GM12878 (cell line): ENCODE results near the gene PDPK1. TPM values are rescaled to one million over a fixed set of nuclear protein-coding genes. Genes with fewer than 3 reads are reported as not detected.

ENCODE experiments used
- ATAC-seq: fragments of 200-7000 bp; cut with Tn5 transposase; 3 replicates; pipeline ENCODE4 v1.9.1; 2020; ENCODE audit warnings: mild to moderate bottlenecking, moderate library complexity
- BruUV-seq: library from RNA; stranded (reverse); fragments of 400-500 nt; replicated peaks from 2 replicates; lab custom pipeline; 2021; lab: Mats Ljungman, UMichigan
- CTCF ChIA-PET: fragments of 300-600 bp; sonication (Branson Sonifier 250); formaldehyde crosslinking; extraction: SDS; loops from one replicate; lab custom pipeline; 2021; ENCODE audit warnings: inconsistent platforms; lab: Yijun Ruan, JAX
- POLR2A ChIA-PET: fragments of 350-600 bp; formaldehyde crosslinking; extraction: SDS; loops from one replicate; lab custom pipeline; 2021; ENCODE audit warnings: inconsistent platforms; lab: Charles Lee
- RAD21 ChIA-PET: fragments of 300-600 bp; sonication (Branson Sonifier 250); formaldehyde crosslinking; loops from one replicate; lab custom pipeline; 2023; ENCODE audit warnings: antibody characterized with exemption; ENCODE audit not compliant: unreplicated experiment; lab: Charles Lee
- SMC1A ChIA-PET: fragments of 300-600 bp; sonication (Branson Sonifier 250); formaldehyde crosslinking; loops from one replicate; lab custom pipeline; 2023; ENCODE audit not compliant: unreplicated experiment, uncharacterized antibody; lab: Charles Lee
- DNase-seq: peaks from one replicate; pipeline ENCODE4 v3.0.0-alpha.2; 2011; ENCODE audit warnings: low read depth, low spot score
- FAIRE-seq: peaks from 3 replicates; lab custom pipeline; 2011; peaks lifted over from hg19 to GRCh38; lab: Jason Lieb, UNC
- H2AFZ ChIP-seq: 2 replicates; pipeline ENCODE4 v1.6.0; 2011; ENCODE audit warnings: low read depth, low read length, control low read depth; ENCODE audit not compliant: control insufficient read depth
- H3K27ac ChIP-seq: 2 replicates; pipeline ENCODE4 v1.5.1; 2011; ENCODE audit warnings: control low read depth; ENCODE audit not compliant: control insufficient read depth, insufficient read depth
- H3K27me3 ChIP-seq, 2 experiments: replicated peaks in 1 of 2; 2 replicates each; pipeline versions ENCODE4 v1.6.0 to v1.6.1; 2011; ENCODE audit warnings: low read length in 1 of 2; ENCODE audit not compliant: control insufficient read depth in 2 of 2, insufficient read depth in 2 of 2
- H3K36me3 ChIP-seq, 2 experiments: 2 replicates each; pipeline ENCODE4 v1.5.1; 2011; ENCODE audit warnings: low read length in 1 of 2; ENCODE audit not compliant: control insufficient read depth in 2 of 2, insufficient read depth in 2 of 2
- H3K4me1 ChIP-seq: 2 replicates; pipeline ENCODE4 v1.6.1; 2011; ENCODE audit warnings: mild to moderate bottlenecking, low read length, moderate library complexity, mixed read lengths; ENCODE audit not compliant: control insufficient read depth, insufficient read depth
- H3K4me2 ChIP-seq: 2 replicates; pipeline ENCODE4 v1.6.0; 2011; ENCODE audit warnings: control low read depth; ENCODE audit not compliant: control insufficient read depth, insufficient read depth
- H3K4me3 ChIP-seq: fragments of 200-600 bp; sonication (generic); 2 replicates; pipeline ENCODE4 v1.5.1; 2016
- H3K79me2 ChIP-seq: 2 replicates; pipeline ENCODE4 v1.6.0; 2011; ENCODE audit warnings: low read length; ENCODE audit not compliant: control insufficient read depth, insufficient read depth
- H3K9ac ChIP-seq: 2 replicates; pipeline ENCODE4 v1.8.0; 2011; ENCODE audit warnings: low read length, control low read depth, mixed read lengths; ENCODE audit not compliant: control insufficient read depth, insufficient read depth
- H3K9me3 ChIP-seq: replicated peaks from 3 replicates; pipeline ENCODE4 v1.5.1; 2011; ENCODE audit warnings: mild to moderate bottlenecking, low read length; ENCODE audit not compliant: control insufficient read depth, insufficient read depth
- H4K20me1 ChIP-seq: 2 replicates; pipeline ENCODE4 v1.6.0; 2011; ENCODE audit not compliant: control insufficient read depth, insufficient read depth
- MEF2A ChIP-seq: IDR thresholded peaks from 2 replicates; pipeline ENCODE4 v1.6.1; 2011; ENCODE audit warnings: low read depth, mild to moderate bottlenecking, low read length, moderate library complexity; ENCODE audit not compliant: insufficient read depth
- NFIC ChIP-seq: IDR thresholded peaks from 2 replicates; pipeline ENCODE4 v1.6.1; 2012; ENCODE audit warnings: low read depth, mild to moderate bottlenecking, inconsistent platforms, low read length, moderate library complexity
- NFYB ChIP-seq: IDR thresholded peaks from 2 replicates; pipeline ENCODE4 v1.6.1; 2011; ENCODE audit warnings: low read depth, mild to moderate bottlenecking, low read length, improper control_type of control experiment, moderate library complexity; ENCODE audit not compliant: insufficient read depth
- POLR2A ChIP-seq: IDR thresholded peaks from 2 replicates; pipeline ENCODE4 v1.6.1; 2011; ENCODE audit warnings: low read depth, mild to moderate bottlenecking, low read length
- SP1 ChIP-seq: IDR thresholded peaks from one replicate; pipeline ENCODE4 v1.6.1; 2011; ENCODE audit warnings: low read depth, low read length
- WRNIP1 ChIP-seq: IDR thresholded peaks from 2 replicates; pipeline ENCODE4 v1.6.1; 2011; ENCODE audit warnings: low read depth, low read length, improper control_type of control experiment, borderline replicate concordance
- ZNF217 ChIP-seq: fragments of 450-650 bp; IDR thresholded peaks from 2 replicates; pipeline ENCODE4 v1.6.1; 2017; ENCODE audit warnings: antibody characterized with exemption, mild to moderate bottlenecking
- ZNF24 ChIP-seq: fragments of 450-650 bp; IDR thresholded peaks from 2 replicates; pipeline ENCODE4 v1.6.1; 2017; ENCODE audit warnings: antibody characterized with exemption, mild to moderate bottlenecking
- WGBS: methylation state at CpG from one replicate; pipeline ENCODE4 v1.1.6; 2016; ENCODE audit warnings: low lambda C conversion rate; ENCODE audit not compliant: insufficient replicate concordance, insufficient coverage; ENCODE audit errors: missing lambda C conversion rate; 5-methylcytosine and 5-hydroxymethylcytosine counted together
- in situ Hi-C: fragments of 300-500 bp; cut with MboI; formaldehyde crosslinking; loops from 9 replicates; pipeline ENCODE4 v1.14.3; 2018; ENCODE audit warnings: mixed read lengths
- intact Hi-C: fragments of 100-400 bp; cut with micrococcal nuclease; formaldehyde crosslinking; loops from one replicate; pipeline ENCODE4 v1.14.2; 2022; ENCODE audit not compliant: unreplicated experiment
- polyA plus RNA-seq, 11 experiments: library from polyadenylated mRNA; depleted of rRNA in 4 of 11; unstranded in 6 of 11; stranded (reverse) in 5 of 11; fragments of >200 nt; fragmentation: Nextera tagmentation in 4 of 11; fragmentation: Illumina TruSeq in 1 of 11; extraction: Ambion mirVana in 4 of 11; extraction: Trizol in 1 of 11; gene quantifications; 1 replicate in 1 of 11; 2 replicates in 10 of 11; pipeline versions ENCODE4 v1.2.1 to v1.2.3, GENCODE V29; 2011 to 2016; ENCODE audit warnings: inconsistent platforms in 2 of 11, missing spikeins in 2 of 11, low read depth in 1 of 11
- total RNA-seq, 4 experiments: library from RNA; depleted of rRNA in 3 of 4; stranded (reverse); fragments of >200 nt in 3 of 4; fragmentation: Illumina TruSeq in 1 of 4; extraction: Trizol in 1 of 4; gene quantifications; 2 replicates each; pipeline versions ENCODE4 v1.2.1 to v1.2.3, GENCODE V29; 2013 to 2021
- TF ChIP-seq, protein P1 (sequence below): IDR thresholded peaks from 2 replicates; pipeline ENCODE4 v1.6.1; 2012; ENCODE audit warnings: low read depth, low read length, improper control_type of control experiment
- TF ChIP-seq, protein P2 (sequence below): IDR thresholded peaks from 2 replicates; pipeline ENCODE4 v1.6.1; 2011; ENCODE audit warnings: borderline replicate concordance, low read depth, mild to moderate bottlenecking, moderate library complexity, low read length; ENCODE audit not compliant: insufficient read depth, poor library complexity, severe bottlenecking
- TF ChIP-seq, protein P3 (sequence below): fragments of 150-350 bp; IDR thresholded peaks from 2 replicates; pipeline ENCODE4 v1.6.1; 2016; ENCODE audit warnings: low read depth, low read length
- TF ChIP-seq, protein P4 (sequence below): IDR thresholded peaks from 2 replicates; pipeline ENCODE4 v1.6.1; 2012; ENCODE audit warnings: mild to moderate bottlenecking, low read depth, low read length
- TF ChIP-seq, protein P5 (sequence below): fragments of 450-650 bp; IDR thresholded peaks from 2 replicates; pipeline ENCODE4 v1.6.1; 2017; ENCODE audit warnings: borderline replicate concordance

PDPK1 gene
- total and polyA plus RNA-seq, 10 of the 15 experiments (the other 5 are each of a cell fraction or from before 2014, with no cell fraction given) = 3.9 to 41.3 (median 25.5) TPM

DNA sequence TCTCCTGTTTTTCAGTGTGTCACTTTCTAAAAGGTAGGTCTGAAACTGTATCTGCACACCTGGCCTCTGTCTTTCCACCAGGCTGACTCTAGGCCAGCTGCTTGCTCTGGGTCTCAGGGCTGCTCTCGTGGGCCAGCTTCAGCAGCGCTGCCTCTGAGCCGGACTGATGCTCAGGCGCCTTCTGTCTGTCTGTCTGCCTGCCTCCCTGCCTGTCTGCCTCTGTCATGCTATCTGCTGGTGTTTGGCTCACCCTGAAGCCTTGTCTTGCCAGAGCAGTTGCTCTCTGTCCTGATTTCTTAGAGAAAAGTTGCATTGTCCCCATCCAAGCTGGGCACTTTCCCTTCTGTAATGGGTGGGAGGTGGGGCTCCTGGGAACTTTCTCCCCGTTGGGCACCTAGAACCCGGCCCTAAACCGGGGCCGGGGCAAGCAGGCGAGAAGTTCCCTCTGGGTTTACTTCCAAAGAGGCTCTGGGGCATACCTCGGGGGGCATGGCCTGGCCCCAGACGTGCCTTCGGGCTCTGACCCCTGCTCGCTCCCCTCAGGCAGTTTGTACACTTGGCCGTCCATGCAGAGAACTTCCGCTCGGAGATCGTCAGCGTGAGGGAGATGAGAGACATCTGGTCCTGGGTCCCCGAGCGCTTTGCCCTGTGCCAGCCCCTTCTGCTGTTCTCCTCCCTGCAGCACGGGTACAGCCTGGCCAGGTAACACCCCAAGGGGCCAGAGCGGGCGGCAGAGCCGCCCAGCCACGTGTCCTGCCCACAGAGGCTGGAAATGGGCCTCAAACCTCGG is 39.9 kb upstream of the PDPK1 start:
- intact Hi-C loops = no loop called here
- H3K4me3 ChIP-seq = no peak overlapping the region
- CTCF ChIA-PET = interaction anchor here (0.6 to 1.0 kb wide), 2 partner anchors 29 to 175 kb away, joined by 3 read pairs; no protein-coding TSS in a partner anchor
- ATAC-seq (no peak), FAIRE-seq (no peak), DNase-seq (no peak)
- in situ Hi-C loops = loop anchor here (5.0 to 10.0 kb wide), 2 partner anchors 161 to 483 kb away; partner anchors contain the start of gene NPW
- H3K4me1 ChIP-seq = no peaks in the 10 kb centered on the region
- H3K36me3 ChIP-seq = peaks cover 0 to 11% of the 10 kb centered on the region in 2 experiments; a peak in 2 of 4 replicates
- POLR2A ChIA-PET = no interaction called here
- SMC1A ChIA-PET = no interaction called here
- no peaks in the 10 kb centered on the region for H4K20me1 ChIP-seq
- H3K27ac ChIP-seq = no peak overlapping the region
- H2AFZ ChIP-seq = no peak overlapping the region
- H3K9me3 ChIP-seq = no peaks in the 10 kb centered on the region
- H3K9ac ChIP-seq = no peak overlapping the region
- TF ChIP-seq, protein P1, sequence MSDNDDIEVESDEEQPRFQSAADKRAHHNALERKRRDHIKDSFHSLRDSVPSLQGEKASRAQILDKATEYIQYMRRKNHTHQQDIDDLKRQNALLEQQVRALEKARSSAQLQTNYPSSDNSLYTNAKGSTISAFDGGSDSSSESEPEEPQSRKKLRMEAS = no peak
- no peak for TF ChIP-seq ZNF24
- TF ChIP-seq, protein P2, sequence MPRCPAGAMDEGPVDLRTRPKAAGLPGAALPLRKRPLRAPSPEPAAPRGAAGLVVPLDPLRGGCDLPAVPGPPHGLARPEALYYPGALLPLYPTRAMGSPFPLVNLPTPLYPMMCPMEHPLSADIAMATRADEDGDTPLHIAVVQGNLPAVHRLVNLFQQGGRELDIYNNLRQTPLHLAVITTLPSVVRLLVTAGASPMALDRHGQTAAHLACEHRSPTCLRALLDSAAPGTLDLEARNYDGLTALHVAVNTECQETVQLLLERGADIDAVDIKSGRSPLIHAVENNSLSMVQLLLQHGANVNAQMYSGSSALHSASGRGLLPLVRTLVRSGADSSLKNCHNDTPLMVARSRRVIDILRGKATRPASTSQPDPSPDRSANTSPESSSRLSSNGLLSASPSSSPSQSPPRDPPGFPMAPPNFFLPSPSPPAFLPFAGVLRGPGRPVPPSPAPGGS = no peak
- TF ChIP-seq, protein P3, sequence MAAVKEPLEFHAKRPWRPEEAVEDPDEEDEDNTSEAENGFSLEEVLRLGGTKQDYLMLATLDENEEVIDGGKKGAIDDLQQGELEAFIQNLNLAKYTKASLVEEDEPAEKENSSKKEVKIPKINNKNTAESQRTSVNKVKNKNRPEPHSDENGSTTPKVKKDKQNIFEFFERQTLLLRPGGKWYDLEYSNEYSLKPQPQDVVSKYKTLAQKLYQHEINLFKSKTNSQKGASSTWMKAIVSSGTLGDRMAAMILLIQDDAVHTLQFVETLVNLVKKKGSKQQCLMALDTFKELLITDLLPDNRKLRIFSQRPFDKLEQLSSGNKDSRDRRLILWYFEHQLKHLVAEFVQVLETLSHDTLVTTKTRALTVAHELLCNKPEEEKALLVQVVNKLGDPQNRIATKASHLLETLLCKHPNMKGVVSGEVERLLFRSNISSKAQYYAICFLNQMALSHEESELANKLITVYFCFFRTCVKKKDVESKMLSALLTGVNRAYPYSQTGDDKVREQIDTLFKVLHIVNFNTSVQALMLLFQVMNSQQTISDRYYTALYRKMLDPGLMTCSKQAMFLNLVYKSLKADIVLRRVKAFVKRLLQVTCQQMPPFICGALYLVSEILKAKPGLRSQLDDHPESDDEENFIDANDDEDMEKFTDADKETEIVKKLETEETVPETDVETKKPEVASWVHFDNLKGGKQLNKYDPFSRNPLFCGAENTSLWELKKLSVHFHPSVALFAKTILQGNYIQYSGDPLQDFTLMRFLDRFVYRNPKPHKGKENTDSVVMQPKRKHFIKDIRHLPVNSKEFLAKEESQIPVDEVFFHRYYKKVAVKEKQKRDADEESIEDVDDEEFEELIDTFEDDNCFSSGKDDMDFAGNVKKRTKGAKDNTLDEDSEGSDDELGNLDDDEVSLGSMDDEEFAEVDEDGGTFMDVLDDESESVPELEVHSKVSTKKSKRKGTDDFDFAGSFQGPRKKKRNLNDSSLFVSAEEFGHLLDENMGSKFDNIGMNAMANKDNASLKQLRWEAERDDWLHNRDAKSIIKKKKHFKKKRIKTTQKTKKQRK = no peak
- TF ChIP-seq, protein P4, sequence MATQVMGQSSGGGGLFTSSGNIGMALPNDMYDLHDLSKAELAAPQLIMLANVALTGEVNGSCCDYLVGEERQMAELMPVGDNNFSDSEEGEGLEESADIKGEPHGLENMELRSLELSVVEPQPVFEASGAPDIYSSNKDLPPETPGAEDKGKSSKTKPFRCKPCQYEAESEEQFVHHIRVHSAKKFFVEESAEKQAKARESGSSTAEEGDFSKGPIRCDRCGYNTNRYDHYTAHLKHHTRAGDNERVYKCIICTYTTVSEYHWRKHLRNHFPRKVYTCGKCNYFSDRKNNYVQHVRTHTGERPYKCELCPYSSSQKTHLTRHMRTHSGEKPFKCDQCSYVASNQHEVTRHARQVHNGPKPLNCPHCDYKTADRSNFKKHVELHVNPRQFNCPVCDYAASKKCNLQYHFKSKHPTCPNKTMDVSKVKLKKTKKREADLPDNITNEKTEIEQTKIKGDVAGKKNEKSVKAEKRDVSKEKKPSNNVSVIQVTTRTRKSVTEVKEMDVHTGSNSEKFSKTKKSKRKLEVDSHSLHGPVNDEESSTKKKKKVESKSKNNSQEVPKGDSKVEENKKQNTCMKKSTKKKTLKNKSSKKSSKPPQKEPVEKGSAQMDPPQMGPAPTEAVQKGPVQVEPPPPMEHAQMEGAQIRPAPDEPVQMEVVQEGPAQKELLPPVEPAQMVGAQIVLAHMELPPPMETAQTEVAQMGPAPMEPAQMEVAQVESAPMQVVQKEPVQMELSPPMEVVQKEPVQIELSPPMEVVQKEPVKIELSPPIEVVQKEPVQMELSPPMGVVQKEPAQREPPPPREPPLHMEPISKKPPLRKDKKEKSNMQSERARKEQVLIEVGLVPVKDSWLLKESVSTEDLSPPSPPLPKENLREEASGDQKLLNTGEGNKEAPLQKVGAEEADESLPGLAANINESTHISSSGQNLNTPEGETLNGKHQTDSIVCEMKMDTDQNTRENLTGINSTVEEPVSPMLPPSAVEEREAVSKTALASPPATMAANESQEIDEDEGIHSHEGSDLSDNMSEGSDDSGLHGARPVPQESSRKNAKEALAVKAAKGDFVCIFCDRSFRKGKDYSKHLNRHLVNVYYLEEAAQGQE = no peak
- TF ChIP-seq, protein P5, sequence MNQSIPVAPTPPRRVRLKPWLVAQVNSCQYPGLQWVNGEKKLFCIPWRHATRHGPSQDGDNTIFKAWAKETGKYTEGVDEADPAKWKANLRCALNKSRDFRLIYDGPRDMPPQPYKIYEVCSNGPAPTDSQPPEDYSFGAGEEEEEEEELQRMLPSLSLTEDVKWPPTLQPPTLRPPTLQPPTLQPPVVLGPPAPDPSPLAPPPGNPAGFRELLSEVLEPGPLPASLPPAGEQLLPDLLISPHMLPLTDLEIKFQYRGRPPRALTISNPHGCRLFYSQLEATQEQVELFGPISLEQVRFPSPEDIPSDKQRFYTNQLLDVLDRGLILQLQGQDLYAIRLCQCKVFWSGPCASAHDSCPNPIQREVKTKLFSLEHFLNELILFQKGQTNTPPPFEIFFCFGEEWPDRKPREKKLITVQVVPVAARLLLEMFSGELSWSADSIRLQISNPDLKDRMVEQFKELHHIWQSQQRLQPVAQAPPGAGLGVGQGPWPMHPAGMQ = no peak
- no peak for TF ChIP-seq ZNF217
- TF ChIP-seq NFIC = no peak
- TF ChIP-seq NFYB = no peak
- TF ChIP-seq MEF2A = no peak
- no peak for TF ChIP-seq POLR2A
- no peak for TF ChIP-seq SP1
- TF ChIP-seq WRNIP1 = no peak
- RAD21 ChIA-PET = no interaction called here
- no peaks in the 10 kb centered on the region for H3K27me3 ChIP-seq
- no peaks in the 10 kb centered on the region for H3K79me2 ChIP-seq
- no TSS peak for BruUV-seq
- no peak overlapping the region for H3K4me2 ChIP-seq
- WGBS = 82% methylated on average over 25 of the region's 26 CpGs
